GM18951 (cell line): ENCODE results near the gene SMOC2.

ENCODE experiments used
- POLR2A ChIP-seq: IDR thresholded peaks from 4 replicates; pipeline ENCODE4 v1.6.1; 2011; ENCODE audit warnings: mild to moderate bottlenecking; ENCODE audit not compliant: insufficient read length, insufficient read depth; ENCODE audit errors: extremely low read depth
- in situ Hi-C: fragments of 300-500 bp; cut with MboI; formaldehyde crosslinking; loops from one replicate; pipeline ENCODE4 v1.12.0; 2022; ENCODE audit warnings: low sequenced_read_pairs, mixed read lengths, inconsistent platforms; ENCODE audit not compliant: unreplicated experiment

The SMOC2 gene

DNA sequence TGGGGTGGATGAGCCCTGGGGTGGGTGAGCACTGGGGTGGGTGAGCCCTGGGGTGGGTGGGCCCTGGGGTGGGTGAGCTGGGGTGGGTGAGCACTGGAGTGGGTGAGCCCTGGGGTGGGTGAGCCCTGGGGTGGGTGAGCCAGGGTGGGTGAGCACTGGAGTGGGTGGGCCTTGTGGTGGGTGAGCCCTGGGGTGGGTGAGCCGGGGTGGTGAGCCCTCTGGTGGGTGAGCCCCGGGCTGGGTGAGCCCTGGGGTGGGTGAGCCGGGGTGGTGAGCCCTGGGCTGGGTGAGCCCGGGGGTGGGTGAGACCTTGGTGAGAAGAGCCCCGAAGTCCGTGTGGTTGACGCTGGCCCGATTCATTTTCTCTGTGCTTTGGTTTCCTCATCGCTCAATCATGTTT lies 18.6 kb downstream of the SMOC2 start:
- no peak for TF ChIP-seq POLR2A
- in situ Hi-C loops = no loop called here

DNA sequence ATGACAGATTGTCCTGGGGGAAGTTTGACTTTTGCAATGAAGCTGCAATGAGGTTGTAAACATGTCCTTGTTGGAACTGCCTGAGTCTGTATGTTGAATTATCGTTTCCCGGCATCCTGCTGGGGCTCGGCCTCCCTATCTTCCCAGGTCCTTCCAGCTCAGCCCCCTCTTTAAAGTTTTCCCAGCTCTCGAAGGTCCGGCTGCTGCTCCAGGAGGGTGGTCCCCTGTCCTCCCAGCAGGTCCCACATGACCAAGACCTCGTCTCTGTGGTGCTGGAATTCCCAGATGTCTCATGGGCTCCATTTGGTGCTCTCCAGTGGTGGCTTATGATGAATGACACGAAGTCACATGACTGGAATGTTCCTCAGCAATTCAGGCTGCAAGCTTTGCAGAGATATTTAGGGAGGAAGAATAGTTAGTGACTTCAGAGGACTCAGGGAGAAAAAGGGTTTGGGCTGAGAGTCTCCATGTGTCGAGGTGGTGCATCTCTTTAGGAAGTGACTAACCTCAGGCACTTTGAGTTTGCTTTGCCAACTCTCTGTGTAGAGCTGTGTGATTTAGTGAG lies 21.4 kb downstream of the SMOC2 start:
- TF ChIP-seq POLR2A = no peak
- in situ Hi-C loops = no loop called here

DNA sequence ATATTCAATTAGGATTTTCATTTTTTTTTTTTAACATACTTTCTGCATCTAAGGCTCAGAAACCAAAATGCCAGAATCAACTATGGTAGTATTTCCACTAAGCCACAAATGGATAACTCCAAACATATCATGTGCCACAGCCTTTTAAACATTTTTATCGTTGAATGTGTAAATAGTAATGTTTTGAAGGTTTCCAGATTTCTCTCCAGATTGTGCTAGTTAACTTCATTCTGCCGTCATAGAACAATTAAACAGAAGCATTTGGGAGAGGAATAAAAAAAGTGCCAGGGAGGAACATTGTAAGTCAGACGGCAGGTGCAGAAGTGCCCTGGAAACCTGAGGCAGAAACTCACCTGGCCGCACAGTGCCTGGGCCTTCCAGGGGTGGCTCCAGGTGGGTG lies 23.6 kb downstream of the SMOC2 start:
- no peak for TF ChIP-seq POLR2A
- in situ Hi-C loops = no loop called here

DNA sequence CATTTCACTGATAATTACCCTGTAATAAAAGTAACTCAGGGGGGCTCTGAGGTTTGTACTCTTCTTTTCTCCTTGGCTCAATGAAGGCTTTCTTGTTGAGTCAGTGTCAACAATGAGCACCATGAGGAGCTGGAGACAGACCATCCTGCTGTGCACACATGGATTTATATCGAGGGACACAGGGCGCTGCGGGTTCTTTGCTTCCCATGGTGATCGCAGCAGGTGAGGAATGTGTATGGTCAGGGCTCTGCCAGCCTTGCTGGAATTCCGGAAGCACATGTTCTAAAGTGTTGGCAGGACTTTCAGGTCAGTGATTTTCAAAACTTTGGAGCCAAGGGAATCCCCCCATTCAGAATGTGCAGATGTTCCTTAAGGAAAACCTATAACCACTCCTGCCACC lies 27.1 kb downstream of the SMOC2 start:
- TF ChIP-seq POLR2A = no peak
- in situ Hi-C loops = no loop called here

DNA sequence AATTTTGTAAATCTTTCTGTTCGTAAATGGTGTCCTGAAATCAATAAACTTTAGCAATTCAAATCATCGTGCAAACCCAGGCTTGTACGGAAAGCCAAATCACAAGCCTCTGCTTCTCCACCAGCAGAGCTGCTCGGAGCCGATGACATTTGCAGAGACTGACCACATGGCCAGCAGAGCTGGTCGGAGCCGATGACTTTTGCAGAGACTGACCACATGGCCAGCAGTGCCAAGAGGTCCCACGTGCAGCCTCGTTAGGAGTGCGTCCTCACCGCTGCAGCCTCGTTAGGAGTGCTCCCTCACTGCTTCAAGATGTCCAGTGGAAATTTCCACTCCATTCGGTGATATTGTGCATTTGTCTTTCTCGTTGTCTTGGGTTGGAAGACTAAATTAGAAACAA lies 28.5 kb downstream of the SMOC2 start:
- no peak for TF ChIP-seq POLR2A
- in situ Hi-C loops = no loop called here

DNA sequence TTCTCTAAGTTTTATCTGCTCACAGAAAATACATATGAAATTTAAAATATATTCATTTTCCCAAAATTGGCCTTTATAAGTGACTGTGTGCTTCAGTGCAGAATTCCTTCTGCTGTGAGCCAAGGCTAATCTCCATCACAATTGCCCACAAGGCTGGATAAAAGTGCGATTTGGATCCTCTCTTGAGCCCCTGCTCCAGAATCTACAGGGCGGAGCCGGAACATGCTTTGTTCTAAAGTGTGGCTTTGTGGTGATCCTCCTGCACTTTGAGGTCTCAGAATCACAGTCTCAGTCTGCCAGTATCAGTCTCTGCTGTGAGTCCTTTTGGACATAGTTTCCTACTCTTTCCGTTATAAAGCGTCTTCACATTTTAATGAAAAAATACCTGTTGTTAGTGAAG lies 28.9 kb downstream of the SMOC2 start:
- in situ Hi-C loops = no loop called here
- TF ChIP-seq POLR2A = no peak

DNA sequence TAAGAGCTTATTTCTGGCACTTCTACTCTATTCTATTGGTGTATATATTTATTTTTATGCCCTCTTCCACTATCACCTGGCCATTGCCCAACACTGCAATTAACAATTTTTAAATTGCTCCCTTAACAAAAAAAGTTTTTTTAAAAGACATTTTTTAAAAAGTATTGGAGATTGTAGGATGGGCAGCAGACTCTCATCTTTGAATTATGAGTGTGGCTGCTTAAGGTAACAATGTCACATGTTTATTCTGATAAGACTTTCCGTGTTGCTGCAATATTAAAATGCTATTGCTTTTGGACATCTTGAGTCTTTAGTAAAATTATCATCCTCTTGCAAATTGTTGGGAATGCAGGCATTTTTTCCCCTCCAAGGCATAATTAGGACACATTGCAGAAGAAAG lies 31.4 kb downstream of the SMOC2 start:
- in situ Hi-C loops = no loop called here
- TF ChIP-seq POLR2A = no peak

DNA sequence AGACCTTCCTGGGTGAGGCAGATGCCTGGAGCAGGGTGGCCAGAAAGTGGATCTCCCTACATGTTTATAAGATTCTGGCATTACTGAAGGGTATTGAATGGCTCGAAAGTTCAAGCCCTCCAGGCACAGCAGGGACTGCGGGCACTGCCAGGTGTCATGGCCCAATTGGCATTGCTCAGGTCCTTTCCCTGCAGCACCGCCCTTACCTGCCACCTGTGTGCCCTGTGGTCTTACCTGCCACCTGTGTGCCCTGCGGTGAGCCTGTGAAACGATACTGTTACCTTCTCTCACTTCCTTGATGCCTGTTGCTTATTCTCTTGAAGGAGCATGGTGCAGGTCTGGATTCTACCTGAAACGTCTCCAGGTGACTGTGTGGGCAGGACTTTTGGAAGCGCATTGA lies 32.2 kb downstream of the SMOC2 start:
- no peak for TF ChIP-seq POLR2A
- in situ Hi-C loops = no loop called here

DNA sequence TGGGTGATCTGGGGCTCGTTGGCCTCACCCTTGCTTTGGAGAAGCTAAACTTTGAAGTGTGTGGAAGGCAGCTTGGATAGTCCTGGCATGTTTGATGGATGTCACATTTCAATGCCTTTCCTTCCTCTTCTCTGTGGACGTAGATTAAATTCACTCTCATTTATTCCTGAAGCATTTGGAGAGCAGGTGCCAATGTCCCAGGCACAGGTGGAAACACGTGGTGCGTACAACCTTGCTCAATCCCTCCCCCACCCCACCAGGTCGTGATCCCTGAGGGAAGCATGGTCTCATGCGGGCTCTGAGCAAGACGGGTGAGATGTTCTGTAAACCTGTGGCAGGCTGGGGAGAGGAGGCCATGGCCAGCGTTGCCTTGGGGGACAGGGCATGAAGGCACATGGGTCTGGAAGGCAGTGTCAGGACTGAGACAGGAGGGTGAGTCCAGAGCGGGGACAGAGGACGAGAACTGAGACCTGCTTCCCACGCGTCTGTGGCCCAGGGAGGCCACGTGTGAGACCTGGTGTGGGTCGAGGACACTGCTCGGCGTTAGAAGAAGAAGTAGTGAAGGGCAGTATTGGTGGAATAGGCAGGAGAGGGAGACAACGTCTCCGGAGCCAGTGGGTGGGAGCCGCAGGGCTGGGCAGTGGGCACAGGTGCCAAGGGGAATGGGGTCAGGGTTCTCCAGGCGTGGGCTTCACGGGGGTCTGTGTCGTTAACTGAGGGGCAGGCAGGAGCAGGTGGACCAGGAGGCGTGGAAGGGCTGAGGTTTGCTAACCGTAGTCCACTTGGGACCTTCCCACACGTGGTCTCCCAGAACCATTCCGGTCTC lies 34.4 kb downstream of the SMOC2 start:
- in situ Hi-C loops = no loop called here
- no peak for TF ChIP-seq POLR2A

DNA sequence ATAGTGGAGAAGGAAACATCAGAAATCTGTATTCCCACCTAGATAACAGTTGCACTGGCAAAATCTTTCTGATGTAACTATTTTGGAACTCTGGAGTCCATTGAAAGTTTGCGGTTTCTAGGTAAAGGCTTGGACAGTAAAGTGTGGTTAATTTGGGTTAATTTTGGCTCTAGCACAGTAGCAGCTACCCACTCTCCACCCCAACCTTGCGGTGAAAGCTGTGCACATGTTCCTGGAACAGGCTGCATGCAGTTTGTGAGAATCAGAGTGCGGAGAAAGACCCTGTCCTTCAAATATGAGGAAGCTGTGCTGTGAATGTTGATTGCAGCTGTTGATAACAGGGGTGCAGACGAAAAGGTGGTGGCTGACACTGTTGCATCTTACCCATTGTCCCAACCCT lies 38.4 kb downstream of the SMOC2 start:
- in situ Hi-C loops = no loop called here

DNA sequence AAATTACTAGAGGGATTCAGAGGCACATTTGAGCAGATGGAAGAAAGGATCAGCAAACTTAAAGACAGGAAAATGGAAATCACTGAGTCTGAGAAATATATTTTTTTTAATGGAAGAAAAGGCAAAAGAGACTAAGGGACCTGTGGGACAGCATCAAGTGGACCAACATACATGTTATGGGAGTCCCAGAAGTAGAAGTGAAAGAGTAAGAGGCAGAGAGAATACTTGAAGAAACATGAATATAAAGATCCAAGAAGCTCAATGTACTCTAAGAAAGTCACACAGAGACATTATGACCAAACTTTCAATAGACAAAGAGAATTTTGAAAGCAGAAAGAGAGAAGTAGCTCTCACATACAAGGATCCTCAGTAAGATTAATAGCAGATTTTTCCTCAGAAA lies 39.5 kb downstream of the SMOC2 start:
- in situ Hi-C loops = no loop called here
- TF ChIP-seq POLR2A = no peak

More for the DNA sequence above, 38.4 kb downstream of the SMOC2 start:
- no peak for TF ChIP-seq POLR2A

DNA sequence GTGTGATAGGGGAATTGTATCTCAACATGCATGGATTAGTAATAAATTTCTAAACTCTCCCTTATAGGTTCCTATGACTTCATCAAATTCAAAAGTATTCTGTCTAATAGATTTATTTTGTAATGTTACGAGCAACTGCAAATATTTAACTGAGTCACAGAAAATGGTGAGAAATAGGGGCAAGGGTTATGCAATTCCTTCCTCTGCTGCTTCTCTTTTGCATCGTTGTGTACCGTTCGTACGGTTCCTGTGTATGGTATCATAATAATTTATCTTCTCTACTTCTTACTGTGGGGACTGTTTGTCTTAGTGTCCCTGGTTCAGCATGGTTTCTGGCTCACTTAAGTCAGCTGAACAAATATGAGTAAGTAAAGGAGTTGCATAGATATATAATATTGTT lies 44.8 kb downstream of the SMOC2 start:
- TF ChIP-seq POLR2A = no peak
- in situ Hi-C loops = no loop called here

DNA sequence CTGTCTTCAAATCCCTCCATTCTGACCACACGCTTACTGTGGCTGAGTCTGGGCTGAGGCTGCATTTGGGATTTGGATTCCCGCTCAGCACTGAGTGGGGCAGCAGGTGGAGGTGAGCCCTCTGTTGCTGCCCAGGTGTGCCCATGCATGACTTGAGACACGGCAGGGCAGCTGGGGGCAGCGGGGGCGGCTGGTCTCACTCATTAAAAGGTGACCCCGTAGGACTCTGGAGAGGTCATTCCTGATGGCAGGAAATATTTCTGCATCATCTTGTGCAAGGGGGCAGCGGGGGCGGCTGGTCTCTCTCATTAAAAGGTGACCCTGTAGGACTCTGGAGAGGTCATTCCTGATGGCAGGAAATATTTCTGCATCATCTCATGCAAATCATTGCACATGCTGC lies 49.8 kb downstream of the SMOC2 start:
- TF ChIP-seq POLR2A = no peak
- in situ Hi-C loops = no loop called here

DNA sequence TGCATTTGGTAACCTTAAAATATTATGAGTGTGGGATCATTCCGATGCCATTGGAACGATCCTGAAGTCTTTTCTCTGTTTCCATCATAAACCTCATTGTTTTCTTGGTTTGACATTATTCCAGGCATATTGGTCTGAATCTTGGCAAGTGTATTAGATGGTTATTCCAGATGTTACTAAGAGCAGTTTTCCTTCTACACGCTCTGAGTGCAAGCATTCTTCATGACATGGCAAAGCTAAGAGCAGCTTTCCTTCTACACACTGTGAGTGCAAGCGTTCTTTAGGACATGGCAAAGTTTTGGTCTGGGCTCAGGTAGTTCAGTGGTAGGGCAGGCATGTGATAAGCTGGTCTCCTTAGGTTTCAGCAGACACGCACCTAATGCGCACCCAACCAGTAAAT lies 53.0 kb downstream of the SMOC2 start:
- TF ChIP-seq POLR2A = no peak

DNA sequence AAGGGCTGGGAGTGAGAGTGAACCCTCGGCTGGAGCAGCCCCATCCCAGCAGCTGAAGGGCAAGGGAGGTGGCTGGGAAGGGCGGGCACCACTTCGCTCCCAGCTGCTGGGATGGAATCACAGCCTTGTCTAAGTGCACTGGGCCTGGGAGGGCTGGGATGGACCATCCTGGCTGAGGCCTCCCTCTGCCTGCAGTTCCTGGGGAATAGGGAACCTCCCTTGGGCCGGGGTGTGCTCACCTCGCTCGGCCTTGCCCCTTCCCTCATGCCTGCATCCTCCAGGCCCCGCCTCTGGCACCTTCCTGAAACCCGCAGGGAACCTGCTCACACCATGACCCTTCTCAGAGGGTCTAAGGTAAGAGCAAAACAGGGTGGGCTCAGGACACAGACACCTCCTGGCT lies 53.7 kb downstream of the SMOC2 start:
- in situ Hi-C loops = no loop called here
- no peak for TF ChIP-seq POLR2A

More for the DNA sequence above, 53.0 kb downstream of the SMOC2 start:
- in situ Hi-C loops = no loop called here

DNA sequence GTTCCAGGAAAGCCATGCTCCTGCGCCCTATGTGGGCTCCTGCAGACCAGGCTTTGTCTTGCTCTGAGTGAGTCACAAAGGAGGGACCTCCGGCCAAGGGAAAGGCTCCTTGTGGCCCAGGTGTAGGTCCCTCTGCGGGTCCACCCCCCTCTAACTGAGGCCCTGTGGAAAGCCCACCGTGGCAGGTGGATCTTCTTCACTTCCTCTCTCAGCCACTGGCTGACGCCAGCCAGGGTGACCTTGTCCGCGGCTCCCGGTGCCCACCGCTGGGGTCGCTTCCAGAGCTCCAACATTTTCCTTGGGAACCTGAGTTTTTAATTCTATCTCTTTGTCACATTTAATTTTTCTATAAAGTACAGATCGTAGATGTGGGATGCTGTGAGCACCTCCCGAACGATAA lies 54.1 kb downstream of the SMOC2 start:
- TF ChIP-seq POLR2A = no peak
- in situ Hi-C loops = no loop called here
